ENCODE results near the gene EMILIN1. TPM values are rescaled to one million over a fixed set of nuclear protein-coding genes. Genes with fewer than 3 reads are reported as not detected.

Gene EMILIN1
- total RNA-seq, 1 experiment from 2014 or later = 0.19 TPM

- intact Hi-C loops (cut with micrococcal nuclease; ENCODE audit: unreplicated experiment) = no loop called here
- H3K9me3 Mint-ChIP-seq (ENCODE audit: low read depth, unreplicated experiment) = no peaks in the 10 kb centered on the region
- TF ChIP-seq CTCF (IDR thresholded peaks at IDR 0.05; ENCODE audit: unreplicated experiment) = peak; percentile 4
These were observed 8.5 kb downstream of the EMILIN1 start, which contains the start of gene KHK for GRCh38 chr2:27086724-27087593. Gene KHK (plus strand): TSS chr2:27086772. CDS start chr2:27087260, 488 bp downstream.

GRCh38 chr2:27087823-27088410 is 9.5 kb downstream of the EMILIN1 start:
- Mint-ChIP-seq H3K9me3 (ENCODE audit: low read depth, unreplicated experiment) (no peaks in the 10 kb centered on the region), H3K36me3 (ENCODE audit: insufficient read depth, unreplicated experiment) (peaks cover 21% of the 10 kb centered on the region), H3K27ac (ENCODE audit: unreplicated experiment) (no peak overlapping the region), H3K27me3 (ENCODE audit: unreplicated experiment) (no peaks in the 10 kb centered on the region), H3K4me1 (ENCODE audit: low read depth, unreplicated experiment) (peaks cover 7% of the 10 kb centered on the region), H3K4me3 (ENCODE audit: low read depth, unreplicated experiment) (no peak overlapping the region)
- TF ChIP-seq CTCF (IDR thresholded peaks at IDR 0.05; ENCODE audit: unreplicated experiment) = no peak
- no TSS peak for BruUV-seq (replicated peaks)
- DNase-seq = no peak
- CTCF ChIA-PET = interaction anchor here (0.7 to 2.7 kb wide), 2 partner anchors 54 to 126 kb away, joined by 9 to 10 read pairs; no protein-coding TSS in a partner anchor
- intact Hi-C loops (cut with micrococcal nuclease; ENCODE audit: unreplicated experiment) = no loop called here

More at GRCh38 chr2:27086724-27087593, 8.5 kb downstream of the EMILIN1 start, which contains the start of gene KHK:
- Mint-ChIP-seq H3K4me3 (ENCODE audit: low read depth, unreplicated experiment) (peak within 1 kb of the TSS; percentile 82), H3K4me1 (ENCODE audit: low read depth, unreplicated experiment) (peaks cover 7% of the 10 kb centered on the region), H3K36me3 (ENCODE audit: insufficient read depth, unreplicated experiment) (peaks cover 25% of the 10 kb centered on the region), H3K27me3 (ENCODE audit: unreplicated experiment) (no peaks in the 10 kb centered on the region), H3K27ac (ENCODE audit: unreplicated experiment) (peak within 1 kb of the TSS; percentile 44)
- no TSS peak for BruUV-seq (replicated peaks)
- CTCF ChIA-PET = interaction anchor here (0.7 to 2.7 kb wide), 7 partner anchors 53 to 206 kb away, joined by 3 to 10 read pairs (median 5); partner anchors contain the start of gene CAD
- DNase-seq = peak; percentile 41

GRCh38 chr2:27088634-27089033 is 10.2 kb downstream of the EMILIN1 start:
- intact Hi-C loops (cut with micrococcal nuclease; ENCODE audit: unreplicated experiment) = no loop called here
- Mint-ChIP-seq H3K4me3 (ENCODE audit: low read depth, unreplicated experiment) (no peak overlapping the region), H3K9me3 (ENCODE audit: low read depth, unreplicated experiment) (no peaks in the 10 kb centered on the region), H3K4me1 (ENCODE audit: low read depth, unreplicated experiment) (peaks cover 7% of the 10 kb centered on the region), H3K27ac (ENCODE audit: unreplicated experiment) (no peak overlapping the region), H3K36me3 (ENCODE audit: insufficient read depth, unreplicated experiment) (peaks cover 21% of the 10 kb centered on the region), H3K27me3 (ENCODE audit: unreplicated experiment) (no peaks in the 10 kb centered on the region)
- TF ChIP-seq CTCF (IDR thresholded peaks at IDR 0.05; ENCODE audit: unreplicated experiment) = no peak
- CTCF ChIA-PET = no interaction called here
- BruUV-seq (replicated peaks) = no TSS peak
- no peak for DNase-seq

- DNase-seq = no peak
- CTCF ChIA-PET = interaction anchor here (0.6 kb wide), 1 partner anchor 18 kb away, joined by 5 read pairs; the partner anchor contains the start of gene OST4
- intact Hi-C loops (cut with micrococcal nuclease; ENCODE audit: unreplicated experiment) = no loop called here
- H3K27me3 Mint-ChIP-seq (ENCODE audit: unreplicated experiment) = no peaks in the 10 kb centered on the region
- no peak for TF ChIP-seq CTCF (IDR thresholded peaks at IDR 0.05; ENCODE audit: unreplicated experiment)
- no peaks in the 10 kb centered on the region for H3K9me3 Mint-ChIP-seq (ENCODE audit: low read depth, unreplicated experiment)
- peaks cover 14% of the 10 kb centered on the region for H3K4me1 Mint-ChIP-seq (ENCODE audit: low read depth, unreplicated experiment)
- peaks cover 21% of the 10 kb centered on the region for H3K36me3 Mint-ChIP-seq (ENCODE audit: insufficient read depth, unreplicated experiment)
- no peak overlapping the region for H3K4me3 Mint-ChIP-seq (ENCODE audit: low read depth, unreplicated experiment)
- no peak overlapping the region for H3K27ac Mint-ChIP-seq (ENCODE audit: unreplicated experiment)
- no TSS peak for BruUV-seq (replicated peaks)
These were observed 10.9 kb downstream of the EMILIN1 start for GRCh38 chr2:27089111-27089954.
